GM12801 (cell line): ENCODE data around the gene MAPKAP1.

ENCODE experiments used
- TF ChIP-seq, protein P1 (sequence below): IDR thresholded peaks from one replicate; pipeline ENCODE4 v1.5.1; 2011; ENCODE audit warnings: control low read depth; ENCODE audit not compliant: insufficient read length; ENCODE audit errors: extremely low read depth

Gene MAPKAP1

DNA sequence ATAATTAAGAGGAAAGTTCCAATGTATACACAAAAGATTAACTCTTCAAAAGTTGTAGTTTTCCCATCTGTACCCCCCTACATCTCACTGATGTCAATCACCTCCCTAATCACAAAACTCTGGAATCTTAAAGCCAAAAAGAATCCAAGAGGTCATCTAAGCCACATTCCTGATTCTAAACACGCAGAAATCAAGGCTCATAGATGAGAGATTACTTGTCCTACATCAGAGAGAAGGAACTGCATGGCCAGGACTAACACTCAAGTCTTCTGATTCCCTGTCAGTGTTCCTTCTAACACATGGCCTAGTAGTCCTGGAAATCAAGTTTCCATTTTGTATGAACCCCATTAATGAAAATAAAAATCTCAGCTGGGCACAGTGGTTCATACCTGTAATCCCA, 58.7 kb downstream of the MAPKAP1 start:
- TF ChIP-seq, protein P1, sequence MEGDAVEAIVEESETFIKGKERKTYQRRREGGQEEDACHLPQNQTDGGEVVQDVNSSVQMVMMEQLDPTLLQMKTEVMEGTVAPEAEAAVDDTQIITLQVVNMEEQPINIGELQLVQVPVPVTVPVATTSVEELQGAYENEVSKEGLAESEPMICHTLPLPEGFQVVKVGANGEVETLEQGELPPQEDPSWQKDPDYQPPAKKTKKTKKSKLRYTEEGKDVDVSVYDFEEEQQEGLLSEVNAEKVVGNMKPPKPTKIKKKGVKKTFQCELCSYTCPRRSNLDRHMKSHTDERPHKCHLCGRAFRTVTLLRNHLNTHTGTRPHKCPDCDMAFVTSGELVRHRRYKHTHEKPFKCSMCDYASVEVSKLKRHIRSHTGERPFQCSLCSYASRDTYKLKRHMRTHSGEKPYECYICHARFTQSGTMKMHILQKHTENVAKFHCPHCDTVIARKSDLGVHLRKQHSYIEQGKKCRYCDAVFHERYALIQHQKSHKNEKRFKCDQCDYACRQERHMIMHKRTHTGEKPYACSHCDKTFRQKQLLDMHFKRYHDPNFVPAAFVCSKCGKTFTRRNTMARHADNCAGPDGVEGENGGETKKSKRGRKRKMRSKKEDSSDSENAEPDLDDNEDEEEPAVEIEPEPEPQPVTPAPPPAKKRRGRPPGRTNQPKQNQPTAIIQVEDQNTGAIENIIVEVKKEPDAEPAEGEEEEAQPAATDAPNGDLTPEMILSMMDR: no peak

DNA sequence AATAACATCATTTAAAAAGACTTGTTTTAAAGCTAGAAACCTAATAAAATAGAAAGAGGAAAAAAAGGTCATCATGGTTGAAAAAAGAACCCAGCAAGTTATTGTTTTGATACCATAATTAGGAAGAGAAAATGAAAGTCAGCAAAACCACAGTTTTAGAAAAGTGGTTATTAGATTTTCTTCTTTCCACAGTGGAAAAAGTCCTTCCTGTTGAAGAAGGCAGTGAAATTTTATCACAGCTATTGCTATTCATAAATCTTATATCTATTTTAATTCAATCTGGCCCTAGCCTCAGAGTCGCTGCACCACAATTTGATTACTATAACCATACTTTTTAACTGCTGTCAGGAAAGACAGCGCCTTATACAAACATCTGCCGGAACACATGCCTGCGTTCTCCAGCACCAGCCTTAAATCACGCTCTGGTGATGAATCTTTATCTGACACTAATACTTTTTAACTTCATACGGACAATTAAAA, 60.3 kb downstream of the MAPKAP1 start:
- TF ChIP-seq, protein P1: no peak

DNA sequence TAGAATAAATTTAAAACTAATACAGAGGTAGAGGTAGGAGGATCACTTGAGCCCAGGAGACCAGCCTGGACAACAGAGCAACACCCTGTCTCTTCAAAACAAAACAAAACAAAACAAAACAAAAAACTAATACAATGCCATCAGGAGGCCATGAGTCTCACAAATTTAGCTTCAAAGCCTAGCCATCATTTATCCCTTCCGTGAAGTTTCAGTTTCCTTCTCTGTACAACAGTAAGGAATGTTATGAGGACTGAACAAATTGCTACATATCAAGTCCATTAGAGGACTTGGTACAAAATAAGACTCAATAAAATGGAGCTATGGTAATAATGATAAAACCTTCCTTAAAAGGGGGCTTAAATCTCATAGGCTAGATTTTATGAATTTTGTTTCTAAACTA, 60.8 kb downstream of the MAPKAP1 start:
- TF ChIP-seq, protein P1: no peak

DNA sequence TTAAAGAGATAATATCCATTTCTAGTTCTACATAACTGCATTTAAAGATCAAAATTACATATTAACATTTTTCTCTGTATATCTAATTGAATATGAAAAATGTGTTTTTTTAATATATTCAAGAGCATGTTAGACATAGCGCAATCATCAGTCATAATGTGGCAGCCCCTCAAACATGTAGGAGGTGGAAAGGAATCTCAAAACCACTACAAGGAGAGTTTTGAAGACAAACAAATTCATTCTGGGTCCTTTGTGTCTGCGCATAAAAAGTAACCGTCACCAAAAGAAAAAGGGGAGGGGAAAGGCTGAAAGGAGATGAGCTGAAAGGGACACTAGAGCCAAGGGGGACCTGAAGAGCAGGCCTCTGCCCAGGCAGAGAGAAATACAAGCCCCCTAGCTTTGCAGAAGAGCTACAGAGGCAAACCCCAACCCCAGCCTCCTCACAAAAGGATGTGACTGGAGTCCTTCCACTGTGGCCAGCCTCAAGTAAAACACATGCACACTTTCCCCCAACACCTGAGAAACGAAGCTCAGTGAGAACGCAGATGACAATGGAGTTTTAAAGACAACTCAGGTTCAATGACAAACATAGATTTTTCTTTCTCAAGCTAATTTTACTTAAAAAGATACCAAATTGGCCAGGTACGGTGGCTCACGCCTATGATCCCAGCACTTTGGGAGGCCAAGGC, 62.0 kb downstream of the MAPKAP1 start:
- TF ChIP-seq, protein P1: no peak

DNA sequence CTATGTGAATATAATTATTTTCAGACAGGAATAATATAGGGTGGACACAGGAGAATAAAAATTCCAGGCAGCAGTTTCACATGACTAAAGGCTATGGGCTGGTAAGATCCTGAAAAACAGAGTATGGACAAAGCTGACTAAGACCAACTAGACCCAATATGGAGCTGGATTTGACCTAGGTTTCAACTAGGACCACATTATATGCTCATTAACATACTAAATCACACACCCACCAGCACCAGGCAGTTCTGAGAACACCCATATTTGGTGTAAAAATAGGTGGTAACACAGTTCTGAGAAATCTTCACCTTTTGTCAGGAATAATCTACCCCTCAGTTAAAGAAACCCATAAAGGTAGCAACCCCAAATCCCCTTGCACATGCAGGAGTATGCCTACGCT, 64.7 kb downstream of the MAPKAP1 start:
- TF ChIP-seq, protein P1: no peak

DNA sequence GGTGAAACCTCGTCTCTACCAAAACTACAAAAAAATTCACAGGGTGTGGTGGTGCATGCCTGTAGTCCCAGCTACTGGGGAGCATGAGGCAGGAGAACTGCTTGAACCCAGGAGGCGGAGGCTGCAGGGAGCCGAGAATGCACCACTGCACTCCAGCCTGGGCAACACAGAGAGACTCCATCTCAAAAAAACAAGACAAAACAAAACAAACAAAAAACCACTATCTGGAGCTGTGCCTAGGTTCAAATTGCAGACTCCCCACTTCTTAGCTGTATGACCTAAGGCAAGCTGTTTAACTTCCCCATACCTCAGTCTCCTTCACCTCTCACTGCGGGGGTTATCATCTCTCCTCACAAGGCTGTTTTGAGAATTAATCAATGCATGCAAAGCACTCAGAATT, 68.0 kb downstream of the MAPKAP1 start:
- TF ChIP-seq, protein P1: no peak

DNA sequence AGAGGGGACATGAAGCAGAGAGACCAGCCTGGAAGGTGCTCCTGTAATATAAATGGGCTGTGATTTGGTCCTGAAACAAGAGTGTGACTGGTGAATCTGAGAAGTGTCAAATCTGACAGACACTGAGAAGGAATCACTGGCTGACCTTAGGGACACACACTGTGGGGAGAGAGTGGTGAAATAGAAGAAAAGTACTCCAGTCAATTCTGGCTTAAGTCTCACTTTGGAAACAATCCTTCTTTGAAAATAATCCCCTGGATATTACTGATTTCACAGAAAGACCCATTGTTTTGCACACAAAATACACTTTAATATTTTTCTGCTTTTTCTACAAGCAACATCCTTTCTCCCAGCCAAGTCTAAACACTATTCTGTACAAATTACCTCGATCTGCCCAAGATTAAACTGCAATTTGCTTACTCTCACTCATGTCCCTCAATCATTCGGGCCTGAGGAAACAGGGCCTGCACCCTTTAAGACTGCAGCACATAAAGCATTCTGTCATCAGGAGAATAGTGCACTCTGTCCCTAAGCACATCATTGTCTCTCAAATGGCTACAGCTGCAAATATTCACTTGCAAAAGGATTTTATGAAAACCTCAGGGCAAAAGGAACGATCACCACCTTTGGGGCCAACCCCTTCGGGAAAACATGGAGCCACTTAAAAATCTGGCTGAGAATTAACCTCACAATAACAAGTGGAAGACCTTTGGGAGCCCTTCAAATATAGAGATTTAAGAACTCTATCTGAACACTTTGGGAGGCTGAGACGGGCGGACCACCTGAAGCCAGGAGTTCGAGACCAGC, 68.6 kb downstream of the MAPKAP1 start:
- TF ChIP-seq, protein P1: no peak
